Progenitor cell of endocrine pancreas (in vitro differentiated cells): ENCODE results near the gene PDGFB. TPM values are rescaled to one million over a fixed set of nuclear protein-coding genes. Genes with fewer than 3 reads are reported as not detected.

Experiments
- DNase-seq: peaks from one replicate; pipeline ENCODE4 v3.0.0; 2021; ENCODE audit warnings: low spot score; ENCODE audit not compliant: unreplicated experiment
- H3K27ac Mint-ChIP-seq: 2 replicates; pipeline ENCODE4 v1.8.0; 2021; ENCODE audit warnings: mild to moderate bottlenecking, moderate library complexity, mixed read lengths
- H3K27me3 Mint-ChIP-seq: 2 replicates; pipeline ENCODE4 v1.8.0; 2021; ENCODE audit warnings: mixed read lengths
- H3K36me3 Mint-ChIP-seq: 2 replicates; pipeline ENCODE4 v1.8.0; 2022; ENCODE audit warnings: mixed read lengths; ENCODE audit not compliant: insufficient read depth
- H3K4me1 Mint-ChIP-seq: 2 replicates; pipeline ENCODE4 v1.8.0; 2021; ENCODE audit warnings: low read depth, mixed read lengths
- H3K4me3 Mint-ChIP-seq: 2 replicates; pipeline ENCODE4 v1.8.0; 2021; ENCODE audit warnings: low read depth, mild to moderate bottlenecking, moderate library complexity, mixed read lengths
- H3K9me3 Mint-ChIP-seq: 2 replicates; pipeline ENCODE4 v1.8.0; 2021; ENCODE audit warnings: low read depth, mixed read lengths
- total RNA-seq: library from RNA; stranded (reverse); gene quantifications from 2 replicates; pipeline ENCODE4 v1.2.1, GENCODE V29; 2021
- TF ChIP-seq, protein P1 (sequence below): fragments of 200-600 bp; sonication (generic); IDR thresholded peaks from one replicate; pipeline ENCODE4 v1.5.0; 2021; ENCODE audit warnings: antibody characterized with exemption, mild to moderate bottlenecking; ENCODE audit not compliant: unreplicated experiment

PDGFB gene
- total RNA-seq, 1 donor from 2014 or later = 7.1 TPM

DNA sequence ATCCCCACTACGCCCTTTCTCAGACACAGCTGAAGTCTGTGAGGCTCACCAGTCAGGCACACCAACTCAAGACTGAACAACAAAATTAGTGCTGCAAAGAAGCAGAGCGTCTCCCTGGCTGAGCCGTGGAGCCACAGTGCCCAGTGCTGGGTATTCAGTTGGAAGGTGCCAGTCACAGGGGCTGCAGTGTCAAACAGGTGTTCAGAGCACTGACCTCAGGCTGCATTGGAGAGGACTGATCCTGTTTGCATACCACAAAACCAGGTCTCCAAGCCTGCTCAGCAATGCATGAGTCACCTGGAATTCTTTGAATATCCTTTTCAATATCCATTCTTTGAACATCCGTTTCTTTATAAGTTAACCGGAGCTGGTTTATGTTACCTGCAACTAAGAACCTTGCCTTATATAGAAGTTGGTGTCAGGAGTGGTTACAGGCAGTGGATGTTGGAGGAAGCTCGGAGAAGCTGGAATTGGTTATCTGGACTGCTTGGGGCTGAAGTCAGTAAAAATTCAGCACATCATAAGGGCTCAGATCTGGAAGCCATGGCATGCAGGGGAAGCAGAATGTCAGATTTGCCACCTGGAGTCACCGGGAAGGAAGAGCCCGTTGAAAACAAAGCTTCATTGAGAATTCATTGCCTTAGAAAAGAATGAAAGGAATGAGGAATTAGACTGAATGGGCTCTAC lies 30.3 kb downstream of the PDGFB start:
- Mint-ChIP-seq H3K4me3 (peak overlapping the region; percentile 1), H3K27me3 (no peaks in the 10 kb centered on the region), H3K4me1 (peaks cover 16% of the 10 kb centered on the region), H3K9me3 (peaks cover 5% of the 10 kb centered on the region), H3K27ac (peak overlapping the region; percentile 86), H3K36me3 (no peaks in the 10 kb centered on the region)
- TF ChIP-seq, protein P1, sequence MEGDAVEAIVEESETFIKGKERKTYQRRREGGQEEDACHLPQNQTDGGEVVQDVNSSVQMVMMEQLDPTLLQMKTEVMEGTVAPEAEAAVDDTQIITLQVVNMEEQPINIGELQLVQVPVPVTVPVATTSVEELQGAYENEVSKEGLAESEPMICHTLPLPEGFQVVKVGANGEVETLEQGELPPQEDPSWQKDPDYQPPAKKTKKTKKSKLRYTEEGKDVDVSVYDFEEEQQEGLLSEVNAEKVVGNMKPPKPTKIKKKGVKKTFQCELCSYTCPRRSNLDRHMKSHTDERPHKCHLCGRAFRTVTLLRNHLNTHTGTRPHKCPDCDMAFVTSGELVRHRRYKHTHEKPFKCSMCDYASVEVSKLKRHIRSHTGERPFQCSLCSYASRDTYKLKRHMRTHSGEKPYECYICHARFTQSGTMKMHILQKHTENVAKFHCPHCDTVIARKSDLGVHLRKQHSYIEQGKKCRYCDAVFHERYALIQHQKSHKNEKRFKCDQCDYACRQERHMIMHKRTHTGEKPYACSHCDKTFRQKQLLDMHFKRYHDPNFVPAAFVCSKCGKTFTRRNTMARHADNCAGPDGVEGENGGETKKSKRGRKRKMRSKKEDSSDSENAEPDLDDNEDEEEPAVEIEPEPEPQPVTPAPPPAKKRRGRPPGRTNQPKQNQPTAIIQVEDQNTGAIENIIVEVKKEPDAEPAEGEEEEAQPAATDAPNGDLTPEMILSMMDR = no peak
- DNase-seq = no peak

DNA sequence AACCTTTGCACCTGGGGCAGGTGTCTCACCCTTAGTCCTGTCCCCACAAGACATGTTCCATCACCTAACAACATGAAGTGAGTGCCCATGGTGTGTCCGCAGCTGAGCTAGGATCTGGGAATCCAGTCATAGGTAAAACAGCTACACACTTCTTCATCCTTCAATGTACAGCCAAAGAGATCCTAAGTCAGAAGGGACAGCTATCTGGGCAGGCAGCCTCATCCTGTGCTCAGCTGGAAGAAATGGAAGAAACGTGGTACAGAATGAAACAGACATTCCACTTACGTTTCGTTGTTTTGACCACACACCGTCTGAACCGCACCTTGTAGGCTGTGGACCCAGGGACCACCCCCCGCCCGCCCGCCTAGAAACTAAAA lies 30.8 kb downstream of the PDGFB start:
- Mint-ChIP-seq H3K4me1 (peaks cover 14% of the 10 kb centered on the region), H3K27me3 (no peaks in the 10 kb centered on the region), H3K36me3 (no peaks in the 10 kb centered on the region), H3K4me3 (no peak overlapping the region), H3K27ac (peak overlapping the region; percentile 86), H3K9me3 (peaks cover 5% of the 10 kb centered on the region)
- TF ChIP-seq, protein P1 = no peak
- DNase-seq = no peak

DNA sequence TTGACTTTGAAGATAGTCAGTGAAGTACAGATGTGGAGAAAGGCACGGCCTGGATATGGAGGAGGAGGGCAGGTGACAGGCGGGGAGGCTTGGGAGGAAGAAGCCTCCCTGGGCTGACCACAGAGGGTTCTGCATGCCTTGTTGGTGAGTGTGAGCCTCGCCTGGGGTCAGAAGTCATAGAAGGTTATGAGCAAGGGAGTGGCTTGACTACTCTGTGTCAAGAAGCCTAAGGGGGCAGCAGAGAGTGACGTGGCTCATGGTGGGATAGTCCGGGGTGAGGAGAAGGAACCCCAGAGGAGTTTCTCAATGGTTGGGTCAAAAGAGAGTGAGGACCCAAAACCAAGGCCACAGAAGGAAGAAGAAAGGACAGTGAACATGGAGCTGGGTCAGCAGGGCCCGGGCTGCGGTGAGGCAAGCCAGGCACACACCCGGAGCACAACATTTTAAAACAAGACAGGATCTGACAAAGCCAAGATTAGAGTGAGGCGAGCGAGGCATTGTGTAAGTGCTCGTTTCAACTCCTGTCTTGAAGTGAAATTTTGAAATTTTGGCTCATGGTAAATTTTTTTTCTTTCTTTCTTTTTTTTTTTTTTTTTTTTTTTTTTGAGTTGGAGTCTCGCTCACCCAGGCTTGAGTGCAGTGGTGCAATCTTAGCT lies 31.9 kb downstream of the PDGFB start:
- Mint-ChIP-seq H3K27ac (peak overlapping the region; percentile 31), H3K36me3 (no peaks in the 10 kb centered on the region), H3K4me1 (peaks cover 14% of the 10 kb centered on the region), H3K9me3 (peaks cover 2% of the 10 kb centered on the region), H3K4me3 (no peak overlapping the region), H3K27me3 (no peaks in the 10 kb centered on the region)
- no peak for DNase-seq
- TF ChIP-seq, protein P1 = no peak

DNA sequence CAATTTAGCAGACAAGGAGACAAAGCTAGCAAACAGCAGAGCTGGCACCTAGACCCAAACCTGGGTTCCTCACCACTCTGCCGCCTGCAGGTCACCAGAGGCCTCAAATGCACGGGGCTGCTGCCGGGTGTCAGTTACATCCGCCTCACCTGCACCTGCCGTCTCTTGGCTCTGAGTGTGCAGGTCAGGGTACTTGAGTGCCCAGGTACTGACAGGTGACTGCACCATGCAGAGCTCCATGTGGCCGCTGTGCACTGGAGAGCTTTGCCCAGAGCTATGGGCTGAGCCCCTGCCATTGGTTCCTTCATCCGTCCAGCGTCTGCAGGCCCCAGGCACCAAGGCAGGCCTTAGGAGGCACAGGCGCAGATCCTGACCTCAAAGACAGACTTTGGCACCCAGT lies 35.0 kb downstream of the PDGFB start:
- H3K27ac Mint-ChIP-seq = no peak overlapping the region
- no peak for DNase-seq

DNA sequence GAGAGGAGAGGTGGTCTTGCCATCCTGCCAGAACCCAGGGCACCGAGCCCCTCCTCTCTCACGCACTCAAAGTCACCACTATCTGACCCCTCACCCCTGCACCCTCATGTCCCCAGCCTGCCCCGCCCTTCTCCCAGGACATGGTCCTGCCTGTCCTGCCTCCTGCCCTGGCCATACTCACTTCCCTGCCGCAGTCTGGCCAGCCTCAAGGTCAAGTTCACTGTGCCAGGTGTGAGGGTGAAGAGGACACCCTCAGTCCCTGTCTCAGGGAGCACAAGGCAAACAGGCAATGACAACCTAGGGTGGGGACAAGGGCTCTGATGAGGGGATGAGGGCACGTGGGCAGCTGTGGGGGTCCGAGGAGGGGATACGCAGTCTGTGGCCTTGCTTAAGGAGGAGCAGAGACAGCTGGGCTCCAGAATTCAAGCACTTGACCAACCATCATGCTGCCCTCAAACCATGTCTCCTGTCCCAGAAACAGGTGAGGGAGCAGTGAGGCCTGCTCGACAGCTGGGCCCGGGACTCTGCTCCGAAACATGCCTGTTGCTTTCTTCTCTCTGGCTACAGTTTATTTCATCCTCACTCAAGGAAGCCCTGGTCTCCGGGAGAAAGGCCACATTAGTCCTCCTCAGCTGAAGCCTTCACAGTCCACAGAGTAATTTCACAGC lies 36.6 kb downstream of the PDGFB start:
- Mint-ChIP-seq H3K27ac (peak overlapping the region; percentile 76), H3K4me3 (no peak overlapping the region), H3K9me3 (no peaks in the 10 kb centered on the region), H3K4me1 (peaks cover 7% of the 10 kb centered on the region), H3K27me3 (no peaks in the 10 kb centered on the region), H3K36me3 (no peaks in the 10 kb centered on the region)
- no peak for DNase-seq
- TF ChIP-seq, protein P1 = no peak

More for the DNA sequence above, 35.0 kb downstream of the PDGFB start:
- H3K4me1 Mint-ChIP-seq = peaks cover 16% of the 10 kb centered on the region
- H3K9me3 Mint-ChIP-seq = no peaks in the 10 kb centered on the region
- no peaks in the 10 kb centered on the region for H3K36me3 Mint-ChIP-seq
- no peak overlapping the region for H3K4me3 Mint-ChIP-seq
- H3K27me3 Mint-ChIP-seq = no peaks in the 10 kb centered on the region
- TF ChIP-seq, protein P1 = no peak
